T-helper 2 cell (primary cell): ENCODE data around the gene ADH1C.

Experiments
- DNase-seq, 5 experiments: peaks; one replicate each; pipeline versions ENCODE4 v3.0.0 to v3.0.0-alpha.2; 2012 to 2022

ADH1C gene

DNA sequence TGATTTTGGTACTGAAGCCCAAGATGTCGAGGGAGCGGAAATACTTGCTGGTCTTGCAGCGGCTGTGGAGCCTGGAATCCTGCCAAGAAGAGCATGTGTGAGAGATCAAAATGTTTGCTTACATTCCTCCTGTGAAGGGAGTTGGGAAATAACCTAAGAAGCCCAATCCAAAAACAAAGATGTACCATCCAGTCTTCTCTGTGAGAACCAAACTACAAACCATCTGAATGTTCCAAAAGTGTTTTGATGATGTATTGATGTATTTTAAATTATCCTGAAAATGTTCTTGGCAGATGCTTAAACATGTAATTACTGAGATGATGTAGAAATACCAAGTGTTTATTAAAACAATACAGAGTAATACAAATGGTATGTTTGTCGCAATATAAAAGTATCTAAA lies 51.6 kb downstream of the ADH1C start:
- DNase-seq, result no peak

DNA sequence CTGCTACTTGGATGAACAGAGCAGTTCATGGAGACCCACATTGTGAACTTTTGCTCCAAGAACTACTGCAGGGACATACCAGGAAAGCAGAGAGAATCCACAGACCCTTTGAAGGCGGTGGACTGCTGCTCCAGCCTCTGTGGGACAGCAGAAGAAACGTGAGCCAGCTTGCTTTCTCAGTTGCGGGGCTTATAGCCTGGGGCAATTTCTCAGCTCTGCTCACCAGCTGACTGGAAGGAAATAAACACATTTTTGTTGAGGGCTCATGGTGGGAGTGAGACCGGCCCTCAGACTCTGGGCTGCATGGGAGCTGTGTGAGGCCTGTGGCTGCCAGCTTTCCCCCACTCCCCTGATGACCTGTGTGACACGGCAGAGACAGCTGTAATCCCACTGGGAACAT lies 59.2 kb downstream of the ADH1C start:
- no peak for DNase-seq

DNA sequence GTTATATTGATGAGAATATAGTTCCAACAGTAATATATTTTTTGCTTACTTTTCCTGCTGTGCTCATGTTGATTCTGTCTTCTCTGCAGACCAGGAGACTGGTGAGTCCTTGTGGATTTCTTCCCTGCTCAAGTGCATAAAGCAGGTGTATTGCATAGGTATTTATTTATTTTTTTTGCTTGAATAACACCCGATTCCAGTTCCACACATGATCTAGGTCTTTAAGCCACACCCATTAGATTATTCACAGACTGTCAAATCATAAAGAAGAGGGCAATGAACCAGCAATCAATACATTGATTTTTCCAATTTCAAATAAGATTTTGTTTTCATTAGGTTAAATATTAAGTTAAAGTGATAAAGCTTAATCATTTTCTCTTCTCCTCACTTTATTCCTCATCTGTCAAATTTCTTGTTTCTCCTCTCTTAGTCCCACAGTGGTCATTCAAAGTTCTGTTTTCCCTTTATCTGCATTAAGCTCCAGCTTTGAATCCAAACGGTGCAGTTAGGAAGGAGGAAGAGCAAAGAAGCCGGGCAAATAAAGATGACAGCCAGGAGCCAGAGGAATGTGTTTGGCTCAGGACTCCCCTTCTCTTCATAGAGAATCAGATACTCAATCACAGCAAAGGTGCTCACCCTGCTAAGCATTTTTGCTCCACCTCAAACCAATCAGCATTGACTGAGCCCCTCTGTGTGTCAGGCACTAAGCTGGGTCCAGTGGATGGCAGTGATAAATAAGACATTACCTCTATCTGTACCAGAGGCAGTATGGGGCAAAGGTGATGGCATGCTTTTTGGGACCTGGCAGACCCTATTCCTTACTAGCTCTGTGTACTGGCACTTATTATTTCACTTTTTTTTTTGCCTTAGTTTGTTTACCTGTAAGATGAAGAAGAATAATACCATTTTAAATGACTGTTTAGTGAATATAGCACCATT lies 61.4 kb downstream of the ADH1C start, which contains the start of gene ADH1A:
Gene ADH1A, minus strand, starts transcription at position 138 of the 939 bp plus-strand sequence. Its CDS starts 71 bp downstream, at position 67.
- DNase-seq, result no peak
